Osteocyte (in vitro differentiated cells): ENCODE measurements around the gene NMUR2. TPM values are rescaled to one million over a fixed set of nuclear protein-coding genes. Genes with fewer than 3 reads are reported as not detected.

Experiments
- DNase-seq: peaks from one replicate; pipeline ENCODE4 v3.0.0; 2021; ENCODE audit warnings: mixed read lengths; ENCODE audit not compliant: unreplicated experiment; ENCODE audit errors: extremely low spot score
- H3K27ac Mint-ChIP-seq: one replicate; pipeline ENCODE4 v1.8.0; 2021; ENCODE audit warnings: mild to moderate bottlenecking, mixed read lengths; ENCODE audit not compliant: unreplicated experiment
- H3K27me3 Mint-ChIP-seq: one replicate; pipeline ENCODE4 v1.8.0; 2021; ENCODE audit warnings: mixed read lengths; ENCODE audit not compliant: unreplicated experiment
- H3K36me3 Mint-ChIP-seq: one replicate; pipeline ENCODE4 v1.8.0; 2021; ENCODE audit warnings: mixed read lengths; ENCODE audit not compliant: unreplicated experiment
- H3K4me1 Mint-ChIP-seq: one replicate; pipeline ENCODE4 v1.8.0; 2021; ENCODE audit warnings: mixed read lengths; ENCODE audit not compliant: unreplicated experiment
- H3K4me3 Mint-ChIP-seq: one replicate; pipeline ENCODE4 v1.8.0; 2021; ENCODE audit warnings: mild to moderate bottlenecking, moderate library complexity, mixed read lengths; ENCODE audit not compliant: unreplicated experiment
- H3K9me3 Mint-ChIP-seq: one replicate; pipeline ENCODE4 v1.8.0; 2021; ENCODE audit warnings: mixed read lengths; ENCODE audit not compliant: unreplicated experiment
- CTCF ChIP-seq: fragments of 200-600 bp; sonication (generic); IDR thresholded peaks from 2 replicates; pipeline ENCODE4 v1.5.0; 2021; ENCODE audit warnings: antibody characterized with exemption, mild to moderate bottlenecking, moderate library complexity
- total RNA-seq: library from RNA; stranded (reverse); gene quantifications from 2 replicates; pipeline ENCODE4 v1.2.1, GENCODE V29; 2021

The NMUR2 gene
- total RNA-seq, 1 donor from 2014 or later = not detected

GRCh38 chr5:152355061-152355460 lies 50.0 kb downstream of the NMUR2 start:
- Mint-ChIP-seq H3K27me3 (peaks cover 2% of the 10 kb centered on the region), H3K4me3 (no peak overlapping the region), H3K36me3 (no peaks in the 10 kb centered on the region), H3K9me3 (no peaks in the 10 kb centered on the region), H3K4me1 (no peaks in the 10 kb centered on the region), H3K27ac (no peak overlapping the region)
- TF ChIP-seq CTCF = no peak
- no peak for DNase-seq

GRCh38 chr5:152353001-152353400 lies 52.1 kb downstream of the NMUR2 start:
- Mint-ChIP-seq H3K4me3 (no peak overlapping the region), H3K4me1 (no peaks in the 10 kb centered on the region), H3K9me3 (no peaks in the 10 kb centered on the region), H3K27me3 (peaks cover 2% of the 10 kb centered on the region), H3K36me3 (no peaks in the 10 kb centered on the region), H3K27ac (no peak overlapping the region)
- no peak for TF ChIP-seq CTCF
- no peak for DNase-seq

- no peak for DNase-seq
- H3K4me3 Mint-ChIP-seq = no peak overlapping the region
- no peaks in the 10 kb centered on the region for H3K36me3 Mint-ChIP-seq
- no peak overlapping the region for H3K27ac Mint-ChIP-seq
- no peaks in the 10 kb centered on the region for H3K27me3 Mint-ChIP-seq
- no peaks in the 10 kb centered on the region for H3K9me3 Mint-ChIP-seq
- no peaks in the 10 kb centered on the region for H3K4me1 Mint-ChIP-seq
- TF ChIP-seq CTCF = peak; percentile 67
Measured at GRCh38 chr5:152349683-152350526, 55.2 kb downstream of the NMUR2 start.
